Bone marrow (tissue), 2 donors: ENCODE measurements around the gene MTPN.
A peak's percentile ranks its signal among the peaks of the same experiment; 100 is the strongest.

ENCODE experiments used
- DNase-seq, 2 donors: peaks; one replicate each; lab custom pipeline; 2025; lab: John Stamatoyannopoulos, UW

The MTPN gene

GRCh38 chr7:135981958-135982646, 4.9 kb upstream of the MTPN start:
- peak in 1 of 2 donors; percentile 14 for DNase-seq

- peak; percentile 2 to 43 for DNase-seq
These were observed 3.6 kb upstream of the MTPN start for GRCh38 chr7:135980665-135981180.

GRCh38 chr7:135980012-135980551, 2.9 kb upstream of the MTPN start:
- DNase-seq, result peak in 1 of 2 donors; percentile 80

DNA sequence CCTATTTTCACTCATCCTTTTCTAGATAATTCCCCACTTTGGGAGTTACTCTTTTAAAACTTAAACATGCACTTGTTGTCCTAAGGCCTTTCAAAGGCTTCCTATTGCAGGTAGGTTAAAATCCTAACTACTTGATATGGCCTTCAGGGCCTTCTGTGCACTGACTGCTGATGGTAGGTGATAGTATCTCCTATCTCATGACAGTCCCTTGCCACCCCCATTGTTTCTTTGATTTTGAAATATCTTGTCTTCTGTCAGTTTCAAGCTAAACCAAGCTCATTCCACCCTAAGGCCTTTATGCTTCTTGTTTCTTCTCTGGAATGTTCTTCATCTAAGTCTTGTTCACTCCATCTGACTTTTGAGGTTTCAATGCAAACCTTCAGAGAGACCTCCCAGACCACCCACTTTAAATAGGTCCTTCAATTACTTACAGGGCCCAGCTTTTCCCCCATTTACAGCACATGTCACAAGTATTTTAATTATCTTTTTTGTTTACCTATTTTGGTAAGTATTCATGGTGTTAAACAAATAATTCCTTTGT, 2.4 kb upstream of the MTPN start:
- DNase-seq, result no peak

- DNase-seq, result no peak
These were observed 1.5 kb upstream of the MTPN start for GRCh38 chr7:135978624-135979023.

GRCh38 chr7:135977742-135978066, 545 bp upstream of the MTPN start:
- DNase-seq, result no peak

GRCh38 chr7:135976312-135977006, 700 bp downstream of the MTPN start:
- no peak for DNase-seq

DNA sequence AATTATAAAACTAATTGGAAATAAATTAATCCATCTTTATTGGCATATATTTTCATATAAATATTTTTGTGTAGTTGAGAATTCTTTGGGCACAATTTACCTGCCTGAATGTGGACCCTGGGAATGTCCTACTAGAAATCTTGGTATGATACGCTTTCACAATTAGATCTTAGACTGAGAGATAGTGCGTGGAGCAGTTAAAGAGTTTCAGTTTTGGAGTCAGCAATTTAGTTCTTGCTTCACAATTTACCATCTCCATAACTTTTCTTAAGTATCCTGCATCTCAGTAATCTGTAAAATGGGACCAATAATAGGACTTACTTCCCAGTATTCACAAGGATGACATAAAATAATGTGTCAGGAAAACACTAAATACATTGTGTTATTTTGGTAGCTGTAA, 2.0 kb downstream of the MTPN start:
- DNase-seq, result no peak

DNA sequence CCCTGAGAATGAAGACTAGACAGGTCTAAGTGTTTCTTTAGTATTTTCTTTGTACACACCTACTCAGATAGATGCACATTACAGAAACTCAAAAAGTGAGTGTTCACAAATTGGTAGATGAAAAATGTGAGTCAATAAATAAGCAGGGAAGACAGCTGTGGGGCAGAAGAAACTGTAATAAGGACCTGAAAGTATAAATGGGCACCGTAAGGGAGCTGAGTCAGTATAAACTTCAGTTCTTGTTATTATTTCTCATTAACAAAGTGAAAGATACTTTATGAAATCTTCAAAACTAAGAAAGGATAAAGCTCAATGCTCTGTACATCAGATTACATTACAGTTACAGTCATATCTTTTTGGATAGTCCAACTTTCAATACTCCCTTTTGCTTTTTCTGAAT, 2.5 kb downstream of the MTPN start:
- DNase-seq, result no peak

DNA sequence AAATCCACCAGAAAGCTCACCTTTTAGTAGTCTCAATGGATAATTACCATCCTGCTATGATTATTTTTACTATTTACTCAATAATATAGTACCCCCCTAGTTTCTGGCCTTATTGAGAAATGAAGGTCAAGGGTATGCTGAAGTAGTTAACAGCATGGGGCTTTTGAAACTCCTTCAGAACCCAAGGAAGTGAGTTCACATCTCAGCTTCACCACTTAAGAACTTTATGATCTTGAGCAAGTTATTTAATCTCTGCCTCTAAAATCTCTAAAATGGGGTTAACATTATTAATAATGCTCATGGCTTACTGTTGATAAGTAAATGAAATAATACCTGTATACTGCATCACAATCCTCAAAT, 5.8 kb downstream of the MTPN start:
- DNase-seq, result no peak

- DNase-seq, result peak in 1 of 2 donors; percentile 71
These were observed 6.3 kb downstream of the MTPN start for GRCh38 chr7:135970682-135971365.

- DNase-seq, result no peak
These were observed 7.1 kb downstream of the MTPN start for GRCh38 chr7:135970045-135970444.

DNA sequence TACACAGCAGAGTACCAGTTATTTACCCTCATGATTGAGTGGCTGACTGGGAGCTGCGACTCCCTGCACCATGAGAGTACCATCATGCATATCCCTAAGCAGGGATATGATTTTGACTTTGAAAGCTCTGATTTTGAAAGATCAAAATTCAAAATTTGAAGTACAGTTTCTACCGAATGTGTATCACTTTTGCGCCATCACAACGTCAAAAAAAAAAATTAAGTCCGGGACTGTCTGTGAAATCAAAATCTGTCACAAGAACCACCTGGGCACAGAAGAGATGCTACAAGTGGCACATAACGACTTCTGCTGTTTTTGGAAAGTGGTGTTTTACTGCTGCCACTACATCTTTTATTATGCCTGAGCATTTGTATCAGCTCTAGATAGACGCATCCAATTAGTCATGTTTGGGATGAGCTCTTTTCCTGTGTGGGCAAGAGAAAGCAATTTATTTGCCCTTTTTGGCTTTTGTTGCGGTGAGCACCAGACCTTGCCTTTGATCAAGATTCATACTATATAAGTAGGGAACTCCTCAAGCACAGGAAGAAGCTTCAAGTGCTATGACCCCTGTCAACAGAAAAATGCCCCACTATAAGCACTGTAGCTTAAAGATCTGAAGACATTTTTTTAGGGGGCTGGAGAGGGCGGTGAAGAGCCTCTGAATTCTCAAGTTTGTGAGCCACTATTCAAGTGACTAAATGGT, 10.7 kb downstream of the MTPN start:
- DNase-seq, result peak in 1 of 2 donors; percentile 42

DNA sequence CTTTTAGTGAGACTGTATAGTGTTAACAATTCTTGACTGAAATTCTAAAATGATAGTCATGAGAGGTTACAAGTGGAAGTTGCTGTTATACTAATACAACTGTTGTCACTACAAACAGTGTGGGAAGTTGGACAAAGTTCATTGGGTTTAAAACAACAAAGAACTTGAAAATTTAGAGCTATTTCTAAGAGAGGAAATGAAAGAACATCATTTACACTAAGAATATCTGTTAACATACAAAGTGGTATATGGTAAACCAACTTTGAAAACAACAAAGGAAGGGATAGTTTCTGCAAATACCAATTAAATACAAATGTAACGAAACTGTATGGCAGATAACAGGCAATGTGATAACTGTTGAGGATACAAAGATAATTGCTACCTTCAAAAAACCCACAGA, 11.6 kb downstream of the MTPN start:
- no peak for DNase-seq

DNA sequence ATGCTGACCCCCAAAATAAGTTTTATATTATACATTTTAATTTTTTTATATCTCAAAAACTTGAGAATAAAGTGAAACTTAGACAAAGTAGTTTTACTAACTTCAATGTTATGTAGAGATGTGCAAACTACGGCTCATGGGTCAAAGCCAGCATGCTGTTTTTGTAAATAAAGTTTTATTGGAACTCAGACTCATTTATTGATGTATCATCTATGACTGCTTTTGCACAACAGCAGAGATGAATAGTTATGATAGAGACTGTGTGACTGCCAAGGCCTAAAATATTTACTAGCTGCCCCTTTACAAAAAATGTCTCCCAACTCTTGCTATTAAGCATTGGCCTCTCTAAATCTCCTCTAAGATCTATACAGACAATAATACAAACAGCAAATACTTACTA, 12.4 kb downstream of the MTPN start:
- DNase-seq, result no peak

- DNase-seq, result no peak
These were observed 12.9 kb downstream of the MTPN start for GRCh38 chr7:135964274-135964673.

- DNase-seq, result no peak
These were observed 14.4 kb downstream of the MTPN start for GRCh38 chr7:135962802-135963201.

GRCh38 chr7:135960709-135961451, 16.3 kb downstream of the MTPN start:
- no peak for DNase-seq

- DNase-seq, result no peak
These were observed 17.4 kb downstream of the MTPN start for GRCh38 chr7:135959646-135960363.

GRCh38 chr7:135958173-135958572, 19.0 kb downstream of the MTPN start:
- no peak for DNase-seq

- no peak for DNase-seq
These were observed 19.5 kb downstream of the MTPN start for GRCh38 chr7:135957627-135958026.
